Activated CD8-positive, alpha-beta T cell treated with anti-CD3 and anti-CD28 coated beads for 36 hours (primary cell): ENCODE results near the gene ZNF860. TPM values are rescaled to one million over a fixed set of nuclear protein-coding genes. Genes with fewer than 3 reads are reported as not detected.
A peak's percentile ranks its signal among the peaks of the same experiment; 100 is the strongest.

ENCODE experiments used
- ATAC-seq: fragments of 200-7000 bp; cut with Tn5 transposase; one replicate; pipeline ENCODE4 v1.10.0; 2021; ENCODE audit warnings: mild to moderate bottlenecking, moderate library complexity
- CTCF ChIA-PET: fragments of 350-600 bp; sonication (Branson Sonifier 250); formaldehyde crosslinking; loops from one replicate; lab custom pipeline; 2021; ENCODE audit warnings: antibody characterized with exemption; lab: Charles Lee
- POLR2A ChIA-PET: fragments of 350-600 bp; sonication (Branson Sonifier 250); formaldehyde crosslinking; loops from one replicate; lab custom pipeline; 2021; ENCODE audit warnings: antibody characterized with exemption; lab: Charles Lee
- DNase-seq: peaks from one replicate; pipeline ENCODE4 v3.0.0-alpha.2; 2020
- H3K27ac Mint-ChIP-seq: one replicate; pipeline ENCODE4 v1.8.0; 2021; ENCODE audit warnings: mild to moderate bottlenecking, mixed read lengths
- H3K27me3 Mint-ChIP-seq: one replicate; pipeline ENCODE4 v1.8.0; 2021; ENCODE audit warnings: mixed read lengths
- H3K36me3 Mint-ChIP-seq: one replicate; pipeline ENCODE4 v1.8.0; 2021; ENCODE audit warnings: low read depth, mixed read lengths
- H3K4me1 Mint-ChIP-seq: one replicate; pipeline ENCODE4 v1.8.0; 2021; ENCODE audit warnings: low read depth, mixed read lengths
- H3K4me3 Mint-ChIP-seq: one replicate; pipeline ENCODE4 v1.8.0; 2021; ENCODE audit warnings: mild to moderate bottlenecking, moderate library complexity, mixed read lengths
- H3K9me3 Mint-ChIP-seq: one replicate; pipeline ENCODE4 v1.8.0; 2021; ENCODE audit warnings: mixed read lengths
- CTCF ChIP-seq: fragments of 200-600 bp; IDR thresholded peaks from one replicate; pipeline ENCODE4 v1.8.0; 2022; ENCODE audit warnings: antibody characterized with exemption, mild to moderate bottlenecking
- intact Hi-C: fragments of 100-400 bp; cut with micrococcal nuclease; formaldehyde crosslinking; loops from one replicate; pipeline ENCODE4 v1.10.0; 2022
- total RNA-seq, 2 experiments: library from RNA; stranded (reverse); gene quantifications; one replicate each; pipeline ENCODE4 v1.2.3, GENCODE V29; 2021

The ZNF860 gene
- total RNA-seq, 2 experiments from 2014 or later, result not detected

- H3K9me3 Mint-ChIP-seq, result peaks cover 3% of the 10 kb centered on the region
- H3K36me3 Mint-ChIP-seq, result no peaks in the 10 kb centered on the region
- peak overlapping the region; percentile 36 for H3K27ac Mint-ChIP-seq
- no peak for ATAC-seq
- intact Hi-C loops, result no loop called here
- TF ChIP-seq CTCF, result no peak
- H3K4me3 Mint-ChIP-seq, result no peak overlapping the region
- ChIA-PET POLR2A (no interaction called here), CTCF (no interaction called here)
- H3K27me3 Mint-ChIP-seq, result peaks cover 61% of the 10 kb centered on the region
- no peak for DNase-seq
- H3K4me1 Mint-ChIP-seq, result peaks cover 16% of the 10 kb centered on the region
Observed at GRCh38 chr3:31978553-31978952, 3.0 kb upstream of the ZNF860 start.

GRCh38 chr3:31979001-31979697 is 2.4 kb upstream of the ZNF860 start:
- peaks cover 3% of the 10 kb centered on the region for H3K9me3 Mint-ChIP-seq
- no peak for DNase-seq
- ChIA-PET CTCF (no interaction called here), POLR2A (no interaction called here)
- no peaks in the 10 kb centered on the region for H3K36me3 Mint-ChIP-seq
- peaks cover 63% of the 10 kb centered on the region for H3K27me3 Mint-ChIP-seq
- H3K4me1 Mint-ChIP-seq, result peaks cover 16% of the 10 kb centered on the region
- H3K27ac Mint-ChIP-seq, result peak overlapping the region; percentile 36
- intact Hi-C loops, result no loop called here
- no peak for TF ChIP-seq CTCF
- peak; percentile 57 for ATAC-seq
- H3K4me3 Mint-ChIP-seq, result peak overlapping the region; percentile 42

GRCh38 chr3:31980530-31981205 is 882 bp upstream of the ZNF860 start:
- Mint-ChIP-seq H3K9me3 (peaks cover 2% of the 10 kb centered on the region), H3K4me1 (peaks cover 16% of the 10 kb centered on the region), H3K4me3 (peak overlapping the region; percentile 73), H3K27me3 (peaks cover 52% of the 10 kb centered on the region), H3K36me3 (no peaks in the 10 kb centered on the region), H3K27ac (no peak overlapping the region)
- intact Hi-C loops, result no loop called here
- ChIA-PET POLR2A (no interaction called here), CTCF (no interaction called here)
- no peak for TF ChIP-seq CTCF
- peak; percentile 53 for DNase-seq
- peak; percentile 52 for ATAC-seq

- DNase-seq (no peak), ATAC-seq (no peak)
- H3K27ac Mint-ChIP-seq, result no peak overlapping the region
- CTCF ChIA-PET, result no interaction called here
- no peaks in the 10 kb centered on the region for H3K9me3 Mint-ChIP-seq
- no peaks in the 10 kb centered on the region for H3K36me3 Mint-ChIP-seq
- TF ChIP-seq CTCF, result no peak
- no peak overlapping the region for H3K4me3 Mint-ChIP-seq
- intact Hi-C loops, result no loop called here
- POLR2A ChIA-PET, result no interaction called here
- peaks cover 30% of the 10 kb centered on the region for H3K27me3 Mint-ChIP-seq
- H3K4me1 Mint-ChIP-seq, result peaks cover 4% of the 10 kb centered on the region
Observed at GRCh38 chr3:31984321-31984720, 2.8 kb downstream of the ZNF860 start.

DNA sequence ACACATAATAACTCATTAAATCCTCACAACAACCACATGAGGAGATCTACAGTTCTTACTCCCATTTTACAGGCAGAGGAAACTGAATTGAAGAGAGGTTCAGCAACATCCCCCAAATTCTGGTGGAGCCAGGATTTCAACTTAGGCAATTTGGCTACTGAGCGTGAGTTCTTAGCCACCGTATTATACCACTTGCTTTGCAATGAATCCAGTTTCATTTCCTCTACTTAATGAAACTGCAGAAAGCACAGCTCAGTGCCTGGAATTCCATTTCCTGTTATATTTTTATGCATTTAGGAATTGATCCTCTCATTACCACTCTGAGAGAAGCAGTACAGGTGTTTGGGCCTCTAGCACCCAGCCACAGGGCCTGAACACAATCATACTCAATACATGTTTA is 4.3 kb downstream of the ZNF860 start:
- no peaks in the 10 kb centered on the region for H3K36me3 Mint-ChIP-seq
- no peaks in the 10 kb centered on the region for H3K9me3 Mint-ChIP-seq
- H3K4me3 Mint-ChIP-seq, result no peak overlapping the region
- peaks cover 22% of the 10 kb centered on the region for H3K27me3 Mint-ChIP-seq
- no peaks in the 10 kb centered on the region for H3K4me1 Mint-ChIP-seq
- ATAC-seq (no peak), DNase-seq (no peak)
- no peak for TF ChIP-seq CTCF
- intact Hi-C loops, result no loop called here
- H3K27ac Mint-ChIP-seq, result no peak overlapping the region
- POLR2A ChIA-PET, result no interaction called here
- CTCF ChIA-PET, result interaction anchor here (0.6 to 1.7 kb wide), 3 partner anchors 13 to 1097 kb away, joined by 3 to 4 read pairs (median 4); no protein-coding TSS in a partner anchor
